ENCODE measurements around the gene CTNNA1. TPM values are rescaled to one million over a fixed set of nuclear protein-coding genes. Genes with fewer than 3 reads are reported as not detected.

The CTNNA1 gene
- total RNA-seq, 1 experiment from 2014 or later, result 1.9 TPM

DNA sequence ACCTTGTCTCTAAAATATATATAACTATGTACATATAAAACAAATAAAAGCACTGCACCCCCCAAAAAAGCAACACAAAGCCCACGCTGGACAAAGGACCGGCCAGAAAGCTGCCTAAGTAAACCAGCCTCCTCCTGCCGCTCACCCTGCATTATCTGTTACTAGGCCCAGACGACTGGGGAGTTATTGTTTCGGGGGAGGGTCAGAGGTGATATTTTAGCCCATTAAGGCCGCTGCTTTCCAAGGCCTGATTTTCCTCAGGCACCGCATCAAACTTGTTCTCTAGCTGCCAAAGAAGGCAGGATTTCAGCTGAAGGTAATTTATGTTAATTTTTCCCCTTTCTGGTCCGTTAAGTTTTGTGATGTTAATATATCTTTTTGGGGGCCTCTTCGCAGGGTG, 44.0 kb upstream of the CTNNA1 start:
- Histone ChIP-seq H2AFZ (ENCODE audit: low read length) (no peak overlapping the region), H4K20me1 (ENCODE audit: low read length) (no peaks in the 10 kb centered on the region), H3K27me3 (ENCODE audit: low read length) (no peaks in the 10 kb centered on the region), H3F3A (ENCODE audit: low read length, unreplicated experiment) (no peaks in the 10 kb centered on the region), H3K4me2 (ENCODE audit: low read length) (no peak overlapping the region), H3K9ac (ENCODE audit: low read length) (no peak overlapping the region), H3K27ac (ENCODE audit: low read length) (no peak overlapping the region), H3K9me2 (replicated peaks; ENCODE audit: low read length) (no peaks in the 10 kb centered on the region), H3K4me3 (ENCODE audit: low read length) (no peak overlapping the region), H3K79me2 (ENCODE audit: low read length) (no peaks in the 10 kb centered on the region), H3K9me3 (ENCODE audit: low read length) (no peaks in the 10 kb centered on the region), H3K4me1 (ENCODE audit: insufficient read depth, low read length) (peaks cover 5% of the 10 kb centered on the region; the same call in 1 of the 2 replicates), H3K36me3 (ENCODE audit: low read depth, low read length) (no peaks in the 10 kb centered on the region)
- POLR2A ChIA-PET (ENCODE audit: unreplicated experiment), result no interaction called here
- ATAC-seq, result no peak
- intact Hi-C loops (cut with micrococcal nuclease), result no loop called here
- DNase-seq, result no peak
- TF ChIP-seq EZH2 (IDR thresholded peaks at IDR 0.05; ENCODE audit: low read length, unreplicated experiment) (no peak), EZH2phosphoT487 (IDR thresholded peaks at IDR 0.05; ENCODE audit: borderline replicate concordance, low read length) (no peak)
- TF ChIP-seq, protein P1, sequence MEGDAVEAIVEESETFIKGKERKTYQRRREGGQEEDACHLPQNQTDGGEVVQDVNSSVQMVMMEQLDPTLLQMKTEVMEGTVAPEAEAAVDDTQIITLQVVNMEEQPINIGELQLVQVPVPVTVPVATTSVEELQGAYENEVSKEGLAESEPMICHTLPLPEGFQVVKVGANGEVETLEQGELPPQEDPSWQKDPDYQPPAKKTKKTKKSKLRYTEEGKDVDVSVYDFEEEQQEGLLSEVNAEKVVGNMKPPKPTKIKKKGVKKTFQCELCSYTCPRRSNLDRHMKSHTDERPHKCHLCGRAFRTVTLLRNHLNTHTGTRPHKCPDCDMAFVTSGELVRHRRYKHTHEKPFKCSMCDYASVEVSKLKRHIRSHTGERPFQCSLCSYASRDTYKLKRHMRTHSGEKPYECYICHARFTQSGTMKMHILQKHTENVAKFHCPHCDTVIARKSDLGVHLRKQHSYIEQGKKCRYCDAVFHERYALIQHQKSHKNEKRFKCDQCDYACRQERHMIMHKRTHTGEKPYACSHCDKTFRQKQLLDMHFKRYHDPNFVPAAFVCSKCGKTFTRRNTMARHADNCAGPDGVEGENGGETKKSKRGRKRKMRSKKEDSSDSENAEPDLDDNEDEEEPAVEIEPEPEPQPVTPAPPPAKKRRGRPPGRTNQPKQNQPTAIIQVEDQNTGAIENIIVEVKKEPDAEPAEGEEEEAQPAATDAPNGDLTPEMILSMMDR (conservative IDR thresholded peaks at IDR 0.05; ENCODE audit: low read depth, low read length), result no peak
- BruUV-seq (replicated peaks), result no TSS peak
- CTCF ChIA-PET, result no interaction called here

DNA sequence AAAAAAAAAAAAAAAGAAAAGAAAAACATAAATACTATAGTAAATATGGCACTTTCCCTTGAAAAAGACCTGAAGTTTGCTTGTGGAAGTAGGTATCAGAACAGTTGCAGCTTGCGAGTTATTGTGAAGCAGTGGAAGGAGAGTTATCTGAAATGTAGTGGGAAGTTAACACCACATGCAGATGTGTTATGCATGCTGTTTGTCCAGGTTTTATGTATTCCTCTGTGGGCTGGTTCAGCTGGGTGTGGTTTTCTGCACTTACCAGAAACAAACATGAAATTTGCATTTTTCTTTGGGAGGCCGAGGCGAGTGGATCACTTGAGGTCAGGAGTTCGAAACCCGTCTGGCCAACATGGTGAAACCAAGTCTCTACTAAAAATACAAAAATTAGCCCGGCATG, 42.1 kb upstream of the CTNNA1 start:
- Histone ChIP-seq H3K4me3 (ENCODE audit: low read length) (no peak overlapping the region), H3K27me3 (ENCODE audit: low read length) (no peaks in the 10 kb centered on the region), H3K4me1 (ENCODE audit: insufficient read depth, low read length) (peaks cover 5% of the 10 kb centered on the region; the same call in 1 of the 2 replicates), H3K9me3 (ENCODE audit: low read length) (no peaks in the 10 kb centered on the region), H3K9ac (ENCODE audit: low read length) (no peak overlapping the region), H2AFZ (ENCODE audit: low read length) (no peak overlapping the region), H3K79me2 (ENCODE audit: low read length) (no peaks in the 10 kb centered on the region), H3K4me2 (ENCODE audit: low read length) (no peak overlapping the region), H3F3A (ENCODE audit: low read length, unreplicated experiment) (no peaks in the 10 kb centered on the region), H3K9me2 (replicated peaks; ENCODE audit: low read length) (no peaks in the 10 kb centered on the region), H3K27ac (ENCODE audit: low read length) (no peak overlapping the region), H4K20me1 (ENCODE audit: low read length) (no peaks in the 10 kb centered on the region), H3K36me3 (ENCODE audit: low read depth, low read length) (no peaks in the 10 kb centered on the region)
- ChIA-PET CTCF (interaction anchor here (0.6 kb wide), 1 partner anchor 164 kb away, joined by 7 read pairs; no protein-coding TSS in a partner anchor), POLR2A (ENCODE audit: unreplicated experiment) (no interaction called here)
- TF ChIP-seq EZH2phosphoT487 (IDR thresholded peaks at IDR 0.05; ENCODE audit: borderline replicate concordance, low read length), result no peak
- DNase-seq, result no peak
- intact Hi-C loops (cut with micrococcal nuclease), result no loop called here
- BruUV-seq (replicated peaks), result no TSS peak
- ATAC-seq, result no peak

DNA sequence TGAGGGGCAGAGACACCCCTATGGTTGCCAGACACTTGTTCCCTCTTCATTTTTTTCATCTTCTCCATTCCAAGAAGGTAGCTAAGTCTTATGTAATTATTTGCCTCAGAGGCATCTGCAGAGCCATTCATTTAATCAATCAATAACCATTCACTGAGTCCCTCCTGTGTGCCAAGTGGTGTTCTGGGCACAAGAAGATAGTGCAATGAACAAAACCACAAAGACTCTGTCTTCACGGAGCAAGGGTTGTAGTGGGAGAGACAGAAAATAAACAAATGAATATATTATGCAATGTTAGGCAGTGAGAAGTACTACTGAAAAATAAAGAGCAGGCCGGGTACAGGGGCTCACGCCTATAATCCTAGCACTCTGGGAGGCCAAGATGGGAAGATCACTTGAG, 41.4 kb upstream of the CTNNA1 start:
- Histone ChIP-seq H3K36me3 (ENCODE audit: low read depth, low read length) (no peaks in the 10 kb centered on the region), H3K9me3 (ENCODE audit: low read length) (no peaks in the 10 kb centered on the region), H4K20me1 (ENCODE audit: low read length) (no peaks in the 10 kb centered on the region), H3K27me3 (ENCODE audit: low read length) (no peaks in the 10 kb centered on the region), H3K79me2 (ENCODE audit: low read length) (no peaks in the 10 kb centered on the region), H3F3A (ENCODE audit: low read length, unreplicated experiment) (no peaks in the 10 kb centered on the region), H3K4me3 (ENCODE audit: low read length) (no peak overlapping the region), H3K9ac (ENCODE audit: low read length) (no peak overlapping the region), H2AFZ (ENCODE audit: low read length) (no peak overlapping the region), H3K4me2 (ENCODE audit: low read length) (no peak overlapping the region), H3K9me2 (replicated peaks; ENCODE audit: low read length) (no peaks in the 10 kb centered on the region), H3K27ac (ENCODE audit: low read length) (no peak overlapping the region), H3K4me1 (ENCODE audit: insufficient read depth, low read length) (peaks cover under 1% of the 10 kb centered on the region; the same call in 1 of the 2 replicates)
- BruUV-seq (replicated peaks), result no TSS peak
- intact Hi-C loops (cut with micrococcal nuclease), result no loop called here
- POLR2A ChIA-PET (ENCODE audit: unreplicated experiment), result no interaction called here
- DNase-seq, result no peak
- TF ChIP-seq EZH2phosphoT487 (IDR thresholded peaks at IDR 0.05; ENCODE audit: borderline replicate concordance, low read length), result no peak
- TF ChIP-seq EZH2 (IDR thresholded peaks at IDR 0.05; ENCODE audit: low read length, unreplicated experiment), result no peak
- TF ChIP-seq, protein P1 (conservative IDR thresholded peaks at IDR 0.05; ENCODE audit: low read depth, low read length), result no peak
- ATAC-seq, result no peak
- CTCF ChIA-PET, result no interaction called here

All from PC-3 (cell line).